SK-N-SH treated with all-trans-retinoic acid at 6 μM for 48 hours (cell line): ENCODE measurements around the gene FCF1.

Experiments used
- ARNTL ChIP-seq: fragments of 450-650 bp; formaldehyde crosslinking; IDR thresholded peaks from 2 replicates; pipeline ENCODE4 v1.5.0; 2020; ENCODE audit warnings: low read depth, mild to moderate bottlenecking, moderate library complexity, borderline replicate concordance
- BACH2 ChIP-seq: fragments of 250-450 bp; sonication (Bioruptor Pico); IDR thresholded peaks from 2 replicates; pipeline ENCODE4 v1.9.0; 2021; ENCODE audit warnings: mild to moderate bottlenecking, borderline replicate concordance
- CSDC2 ChIP-seq: fragments of 250-450 bp; sonication (Bioruptor Pico); IDR thresholded peaks from 2 replicates; pipeline ENCODE4 v1.5.0; 2020; ENCODE audit warnings: mild to moderate bottlenecking, moderate library complexity
- CSRNP3 ChIP-seq: fragments of 250-450 bp; sonication (Bioruptor Pico); IDR thresholded peaks from 2 replicates; pipeline ENCODE4 v1.5.1; 2021; ENCODE audit warnings: mild to moderate bottlenecking, moderate library complexity
- ESRRG ChIP-seq: fragments of 250-450 bp; sonication (Bioruptor Pico); IDR thresholded peaks from 2 replicates; pipeline ENCODE4 v1.6.1; 2021; ENCODE audit warnings: mild to moderate bottlenecking
- ISL1 ChIP-seq: fragments of 250-450 bp; sonication (Bioruptor Pico); IDR thresholded peaks from 2 replicates; pipeline ENCODE4 v2.1.2; 2022; ENCODE audit warnings: mild to moderate bottlenecking, moderate library complexity
- POU6F1 ChIP-seq: fragments of 250-450 bp; sonication (Bioruptor Pico); IDR thresholded peaks from 2 replicates; pipeline ENCODE4 v1.8.0; 2021; ENCODE audit warnings: low read depth, mild to moderate bottlenecking, moderate library complexity, borderline replicate concordance
- ZFP3 ChIP-seq: fragments of 250-450 bp; sonication (Bioruptor Pico); IDR thresholded peaks from 2 replicates; pipeline ENCODE4 v1.5.0; 2020; ENCODE audit warnings: mild to moderate bottlenecking, moderate library complexity

- no peak for TF ChIP-seq ARNTL (CRISPR knock-in tag)
- TF ChIP-seq POU6F1 (CRISPR knock-in tag): no peak
- TF ChIP-seq BACH2 (CRISPR knock-in tag): no peak
- TF ChIP-seq CSRNP3: no peak
- TF ChIP-seq ZFP3 (CRISPR knock-in tag): no peak
- TF ChIP-seq CSDC2 (CRISPR knock-in tag): no peak
- no peak for TF ChIP-seq ISL1 (CRISPR knock-in tag)
- TF ChIP-seq ESRRG: no peak
Observed at GRCh38 chr14:74786796-74787315, 73.9 kb downstream of the FCF1 start.
